HG02798 (cell line): Measurements from ENCODE around the gene GATAD2A.
A peak's percentile ranks its signal among the peaks of the same experiment; 100 is the strongest.
"Not testable (repeated sequence)": the region's sequence is repeated elsewhere in the genome, so short reads cannot be mapped to it uniquely, and the experiment has no call there.

ENCODE experiments used
- ATAC-seq: cut with Tn5 transposase; IDR thresholded peaks from one replicate; pipeline ENCODE4 v1.9.1; 2021; ENCODE audit warnings: mild to moderate bottlenecking; ENCODE audit not compliant: unreplicated experiment, poor library complexity

GATAD2A gene

DNA sequence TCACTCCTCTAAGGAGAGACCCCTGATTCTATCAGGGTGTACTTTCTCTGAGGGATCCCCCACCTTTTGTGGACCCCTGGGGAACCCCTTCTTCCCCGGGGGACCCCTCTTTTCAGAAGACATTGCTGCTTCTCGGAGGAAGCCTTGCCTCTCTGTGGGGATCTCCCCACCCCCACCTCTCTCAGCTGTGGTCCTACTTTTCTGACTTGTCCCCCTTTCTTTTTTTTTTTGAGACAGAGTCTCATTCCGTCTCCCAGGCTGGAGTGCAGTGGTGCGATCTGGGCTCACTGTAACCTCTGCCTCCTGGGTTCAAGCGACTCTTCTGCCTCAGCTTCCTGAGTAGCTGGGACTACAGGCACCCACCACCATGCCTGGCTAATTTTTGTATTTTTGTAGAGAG lies 18.4 kb upstream of the GATAD2A start:
- no peak for ATAC-seq

DNA sequence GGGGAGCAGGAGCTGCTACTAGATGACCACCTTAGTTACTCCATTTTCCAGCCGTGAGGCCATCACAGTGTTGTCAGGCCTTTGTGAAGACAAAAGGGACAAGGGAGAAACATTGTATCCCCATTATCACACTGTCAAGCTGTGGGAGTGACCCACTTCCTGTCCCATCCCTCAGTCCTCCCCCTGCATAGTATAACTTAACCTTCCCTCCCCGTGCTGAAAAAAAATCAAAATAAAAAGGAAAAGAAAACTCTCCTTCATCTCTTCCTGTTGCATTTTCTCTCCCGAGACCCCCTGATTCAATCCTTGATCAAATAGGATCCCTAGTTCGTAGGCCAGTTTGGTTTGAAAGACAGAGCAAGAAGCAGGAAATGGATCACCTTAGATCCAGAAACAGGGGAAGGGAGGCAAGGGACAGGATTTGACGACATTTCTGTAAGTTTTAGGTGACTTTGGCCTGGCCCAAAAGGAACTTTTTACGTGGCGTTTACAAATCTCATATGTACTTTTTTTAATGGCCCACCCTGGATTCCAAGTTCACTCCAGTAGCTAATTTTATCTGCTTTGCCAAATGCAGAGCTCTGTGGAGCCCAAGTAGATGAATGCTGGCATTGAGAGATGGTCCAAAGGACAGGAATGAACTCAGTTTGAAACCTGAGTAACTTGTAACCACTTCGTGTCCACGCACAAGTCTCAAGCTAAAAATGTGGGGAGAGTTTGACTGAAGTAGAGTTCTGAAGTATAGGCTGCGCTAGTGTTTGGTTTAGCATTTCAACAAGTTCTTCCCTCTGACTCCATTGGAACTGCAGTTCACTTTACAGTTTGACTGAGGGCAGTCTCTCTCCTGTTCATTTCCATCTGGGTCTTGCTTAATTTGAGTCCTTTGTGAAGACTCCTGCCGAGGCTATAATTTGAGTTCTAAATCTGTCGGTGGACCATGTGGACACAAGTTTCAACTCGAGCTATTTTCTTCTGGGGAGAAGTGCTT lies 16.6 kb upstream of the GATAD2A start:
- no peak for ATAC-seq

DNA sequence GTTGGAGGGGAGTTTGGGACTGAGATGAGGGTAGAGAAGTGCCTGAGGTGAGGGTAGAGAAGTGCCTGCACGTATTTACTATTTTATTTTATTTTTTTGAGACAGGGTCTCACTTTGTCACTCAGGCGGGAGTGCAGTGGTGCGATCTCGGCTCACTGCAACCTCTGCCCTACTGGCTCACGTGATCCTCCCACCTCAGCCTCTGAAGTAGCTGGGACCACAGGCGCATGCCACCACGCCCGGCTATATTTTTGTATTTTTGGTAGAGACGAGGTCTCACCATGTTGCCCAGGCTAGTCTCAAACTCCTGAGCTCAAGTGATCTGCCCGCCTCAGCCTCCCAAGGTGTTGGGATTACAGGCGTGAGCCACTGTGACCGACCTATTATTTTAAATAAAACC lies 15.8 kb upstream of the GATAD2A start:
- ATAC-seq, result not testable (repeated sequence)

DNA sequence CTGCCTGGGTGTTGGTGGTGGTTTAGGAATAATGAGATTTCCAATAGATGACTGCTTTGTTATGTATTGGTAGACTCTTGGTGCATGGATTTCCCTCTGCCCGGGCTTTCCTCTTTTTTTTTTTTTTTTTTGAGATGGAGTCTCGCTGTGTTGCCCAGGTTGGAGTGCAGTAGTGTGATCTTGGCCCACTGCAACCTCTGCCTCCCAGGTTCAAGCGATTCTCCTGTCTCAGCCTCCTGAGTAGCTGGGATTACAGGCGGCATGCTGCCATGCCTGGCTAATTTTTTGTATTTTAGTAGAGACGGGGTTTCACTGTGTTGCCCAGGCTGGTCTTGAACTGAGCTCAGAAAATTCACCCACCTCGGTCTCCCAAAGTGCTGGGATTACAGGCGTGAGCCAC lies 11.1 kb upstream of the GATAD2A start:
- ATAC-seq, result not testable (repeated sequence)

DNA sequence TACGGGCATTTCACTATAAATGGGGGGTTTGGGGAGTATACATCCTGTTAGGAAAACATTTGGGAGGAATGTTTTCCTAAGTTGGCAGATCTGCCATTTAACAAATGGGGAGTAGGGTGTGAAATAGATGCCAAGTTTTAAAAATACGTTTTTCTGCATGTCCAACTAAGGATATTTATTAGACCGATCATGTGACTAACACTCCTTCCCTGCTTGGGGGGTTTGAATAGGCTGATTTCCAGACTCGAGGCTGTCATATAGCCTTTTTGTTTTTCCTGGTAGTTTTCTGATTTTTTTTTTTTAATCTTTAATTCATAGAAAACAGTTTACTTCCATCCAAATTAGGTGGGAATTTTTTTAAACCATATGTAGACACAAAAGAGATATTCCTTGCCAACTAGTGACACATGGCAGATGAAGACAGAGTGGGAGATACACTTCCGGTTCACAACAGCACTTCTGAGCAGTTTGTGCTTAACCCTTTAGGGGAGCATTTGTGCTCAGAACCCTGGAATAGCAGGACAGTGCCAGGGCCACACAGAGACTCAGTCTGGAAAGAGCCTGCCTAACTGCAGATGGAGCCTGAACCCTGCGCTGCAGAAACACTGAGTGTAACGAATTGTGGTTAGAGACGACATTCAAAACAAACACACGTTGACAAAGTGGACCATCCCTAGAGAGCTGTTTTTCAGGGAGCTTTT lies 5.6 kb upstream of the GATAD2A start:
- no peak for ATAC-seq

DNA sequence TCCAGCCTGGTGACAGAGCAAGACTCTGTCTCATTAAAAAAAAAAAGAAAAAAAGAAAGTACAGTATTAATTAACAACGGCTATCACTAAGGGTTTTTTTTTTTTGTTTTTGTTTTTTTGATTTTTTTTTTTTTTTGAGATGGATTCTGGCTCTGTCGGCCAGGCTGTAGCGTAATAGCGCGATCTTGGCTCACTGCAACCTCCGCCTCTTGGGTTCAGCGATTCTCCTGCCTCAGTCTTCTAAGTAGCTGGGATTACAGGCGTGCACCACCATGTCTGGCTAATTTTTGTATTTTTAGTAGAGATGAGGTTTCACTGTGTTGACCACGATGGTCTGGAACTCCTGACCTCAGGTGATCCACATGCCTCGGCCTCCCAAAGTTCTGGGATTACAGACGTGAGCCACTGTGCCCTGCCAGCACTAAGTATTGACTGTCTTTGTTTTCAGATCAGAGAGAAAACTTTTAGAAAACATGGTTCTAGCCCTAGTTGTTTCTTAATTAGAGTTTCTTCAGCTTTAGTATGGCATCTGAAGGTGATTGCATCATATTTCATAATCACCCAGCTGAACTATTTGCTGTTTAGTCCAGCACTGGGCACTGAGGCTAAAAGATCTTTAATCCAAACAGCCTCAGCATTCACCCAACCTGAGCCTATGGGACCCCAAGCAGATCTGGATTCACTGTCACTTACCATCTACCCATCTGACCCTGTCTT lies 2.7 kb upstream of the GATAD2A start:
- no peak for ATAC-seq

DNA sequence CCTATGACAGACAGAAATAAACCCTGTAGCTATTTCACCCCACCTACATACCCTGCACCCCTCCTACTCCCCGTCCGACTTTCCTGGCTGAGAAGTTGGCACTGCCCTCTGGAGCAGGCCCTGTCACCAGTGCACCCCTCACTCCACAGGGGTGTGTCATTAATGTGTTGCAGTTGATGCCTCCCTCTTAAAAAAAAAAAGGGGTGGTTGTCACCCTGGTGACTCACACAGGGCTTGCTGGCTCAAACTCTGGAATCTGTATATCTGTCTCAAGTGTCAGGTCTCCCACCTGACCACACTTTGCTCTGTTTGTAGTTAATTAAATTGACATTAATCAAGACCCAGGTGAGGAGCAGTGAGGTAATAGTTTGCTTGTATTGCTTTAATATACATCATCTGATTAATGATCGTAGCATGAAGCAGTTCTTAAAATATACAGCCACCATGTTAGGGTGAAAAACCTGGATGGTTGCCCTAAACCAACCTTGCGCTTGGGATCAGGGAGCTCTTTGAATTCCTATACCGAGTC lies 2.0 kb upstream of the GATAD2A start:
- no peak for ATAC-seq

DNA sequence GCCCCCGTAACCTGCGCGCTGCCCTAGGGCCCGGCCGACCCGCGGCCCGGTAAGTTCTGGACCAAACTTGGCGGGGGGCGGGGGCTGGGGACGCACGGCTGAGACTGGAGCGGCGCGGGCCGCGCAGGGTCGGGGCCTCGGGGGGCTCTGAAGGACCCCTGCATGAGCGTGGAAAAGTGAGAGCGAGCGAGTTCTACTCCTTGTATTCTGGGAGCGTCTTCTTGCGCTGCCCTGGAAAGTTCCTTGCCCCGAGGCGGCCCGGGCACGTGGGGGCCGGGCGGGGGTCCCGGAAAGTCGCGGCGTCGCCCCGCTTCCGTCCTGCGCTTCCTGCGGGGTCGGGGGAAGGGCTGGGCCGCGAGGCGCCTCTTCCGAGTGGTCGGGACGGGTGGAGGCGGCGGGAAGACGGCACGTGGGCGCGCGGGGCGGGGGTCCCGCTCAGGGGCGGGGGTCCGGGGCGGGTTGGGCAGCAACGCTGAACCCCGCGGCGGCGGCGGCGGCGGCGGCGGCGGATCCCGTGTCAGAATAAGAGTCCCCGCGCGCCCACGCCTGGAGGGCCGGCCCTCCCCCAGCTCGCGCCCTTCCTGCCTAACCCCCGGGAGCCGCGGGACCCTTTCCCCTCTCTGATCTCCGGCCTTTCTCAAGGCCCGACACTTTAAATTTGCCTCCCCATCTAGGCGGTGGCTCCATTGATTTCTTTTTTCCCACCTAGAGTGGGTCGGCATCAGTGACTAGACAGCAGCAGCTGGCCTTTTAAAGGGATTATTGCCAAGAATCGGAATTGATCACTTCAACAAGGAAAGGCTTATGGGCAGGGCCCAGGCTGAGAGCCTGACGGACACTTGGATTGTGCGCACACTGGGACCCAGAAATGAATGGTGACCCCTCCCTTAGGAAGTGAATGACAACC lies 749 bp downstream of the GATAD2A start:
- ATAC-seq, result peak; percentile 32

DNA sequence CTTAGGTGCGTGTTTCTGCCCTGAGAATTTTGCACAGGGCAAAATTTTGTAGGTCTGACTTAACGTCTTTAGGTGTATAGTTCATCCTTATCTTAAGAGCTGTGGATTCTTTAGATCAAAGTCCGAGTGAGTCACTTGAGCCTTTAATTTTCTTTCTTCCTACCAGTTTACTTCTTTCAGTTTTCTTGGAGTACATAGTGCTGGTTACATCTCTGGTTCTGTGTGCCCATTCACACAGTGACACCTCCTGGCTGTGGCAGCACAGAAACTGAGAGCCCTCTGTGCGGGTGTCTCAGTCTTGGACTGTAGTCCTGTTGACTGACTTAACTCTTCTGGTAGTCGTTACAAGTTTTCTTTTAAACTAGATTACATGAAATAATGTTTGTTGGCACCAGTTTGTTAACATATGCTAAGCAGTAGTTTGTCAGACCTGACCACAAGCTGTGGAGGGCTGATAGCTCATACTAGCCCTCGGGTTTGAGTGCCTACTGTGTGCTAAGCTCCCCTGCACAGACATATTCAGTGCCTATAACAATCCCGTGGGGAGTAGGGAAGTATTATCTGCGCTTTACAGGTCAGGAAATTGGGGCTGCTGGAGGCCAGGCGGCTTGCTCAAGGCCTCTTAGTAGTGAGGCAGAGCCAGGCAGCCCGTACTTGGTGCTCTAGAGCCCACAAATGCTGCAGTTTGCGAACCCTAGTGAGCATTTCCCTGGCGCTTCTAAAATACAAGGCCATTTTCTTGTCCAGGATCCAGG lies 1.6 kb downstream of the GATAD2A start:
- peak; percentile 23 for ATAC-seq

DNA sequence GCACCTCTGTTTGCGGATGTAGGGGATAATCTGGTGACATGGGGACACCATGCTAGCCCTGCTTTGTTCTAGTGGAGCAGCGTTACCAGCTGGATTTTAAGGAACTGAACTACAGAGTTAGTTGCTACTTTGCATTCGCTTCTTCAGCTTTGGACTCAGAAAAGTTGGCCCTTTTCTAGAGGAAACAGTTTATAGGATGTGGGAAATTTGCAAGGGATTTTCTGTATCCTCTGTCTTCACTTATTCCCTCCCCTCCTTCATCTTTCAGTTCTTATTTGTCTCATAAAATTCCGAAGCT lies 2.1 kb downstream of the GATAD2A start:
- no peak for ATAC-seq

DNA sequence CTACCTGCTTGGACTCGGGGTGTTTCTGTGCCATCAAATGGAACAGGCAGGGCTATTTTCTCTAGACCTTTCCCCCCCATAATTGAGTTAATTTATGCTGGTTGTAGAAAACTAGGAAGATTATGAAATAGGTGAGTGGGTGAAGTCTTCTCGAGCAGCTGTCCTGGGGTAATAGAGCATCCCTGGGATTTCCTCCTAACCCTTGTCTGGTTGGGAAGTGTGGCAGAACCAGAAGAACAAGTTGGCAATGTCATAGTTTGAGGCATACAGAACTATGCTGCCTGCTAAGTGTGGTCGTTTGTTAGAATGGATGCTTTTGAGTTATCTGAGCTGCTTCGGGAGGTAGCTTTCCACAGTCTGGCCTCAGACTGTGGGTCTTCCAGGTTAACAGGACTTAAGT lies 3.7 kb downstream of the GATAD2A start:
- ATAC-seq, result no peak

DNA sequence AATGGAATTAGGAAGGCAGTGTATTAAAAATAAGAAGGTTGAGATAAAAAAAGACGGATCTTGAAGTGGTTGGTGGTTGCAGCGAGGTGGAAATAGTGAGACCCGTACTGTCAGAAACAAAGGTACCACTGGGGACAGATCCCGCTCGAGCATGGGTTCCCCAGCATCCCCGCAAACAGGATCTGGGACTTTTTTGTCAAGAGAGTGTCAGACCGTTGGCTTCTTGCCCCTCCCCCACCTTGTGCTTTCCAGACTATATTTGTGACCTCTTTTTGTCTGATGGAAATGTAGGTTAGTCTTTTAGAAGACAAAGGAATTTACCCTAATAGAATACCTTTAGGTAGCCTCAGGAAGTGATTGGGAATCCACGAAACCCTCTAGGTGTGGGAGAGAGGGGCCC lies 4.2 kb downstream of the GATAD2A start:
- no peak for ATAC-seq

DNA sequence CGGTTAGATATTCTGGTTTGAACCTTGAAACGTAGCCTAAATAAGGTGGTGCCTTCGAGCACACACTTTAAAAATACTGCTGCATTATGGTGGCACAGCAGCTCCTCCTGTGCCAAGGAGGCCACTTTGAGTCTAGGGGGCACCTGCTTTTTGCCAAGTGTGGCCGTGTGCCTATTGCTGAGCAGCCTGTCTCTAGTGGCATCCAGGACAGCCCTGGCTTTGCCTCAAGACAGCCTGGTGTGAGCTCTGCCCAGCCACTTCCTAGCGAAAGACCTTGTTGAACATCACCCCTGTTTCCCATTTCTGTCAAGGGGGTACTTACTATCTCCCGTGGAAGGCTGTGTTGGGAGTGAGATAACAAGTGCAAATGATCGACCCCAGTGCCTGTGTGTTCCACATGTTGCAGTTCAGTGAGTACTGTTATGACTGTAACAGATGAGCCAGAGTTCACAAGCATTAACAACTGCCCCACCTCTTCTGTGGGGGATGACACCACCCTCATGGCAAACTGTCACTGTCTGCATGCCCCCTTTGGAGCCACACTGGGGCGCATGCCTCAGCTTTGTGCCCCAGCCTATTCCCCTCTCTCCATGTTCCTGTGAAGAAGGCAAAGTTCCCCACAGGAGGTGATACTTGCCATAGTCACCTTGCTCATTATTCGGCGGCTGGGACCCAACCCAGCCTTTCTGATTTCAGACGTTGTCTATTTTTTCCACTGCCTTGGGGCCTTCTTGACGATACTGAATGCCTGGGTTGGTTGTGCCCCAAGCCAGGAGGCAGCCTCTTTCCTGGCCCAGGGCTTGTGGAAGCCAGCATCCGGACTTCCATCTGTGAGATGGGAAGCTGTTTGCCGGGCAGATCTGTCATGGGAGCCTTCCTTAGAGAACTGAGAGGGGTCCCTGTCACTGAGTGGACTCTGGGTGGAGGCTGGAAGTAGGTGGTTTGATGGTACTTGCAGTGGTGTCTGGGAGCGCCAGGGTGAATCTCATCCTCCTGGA lies 5.4 kb downstream of the GATAD2A start:
- no peak for ATAC-seq

DNA sequence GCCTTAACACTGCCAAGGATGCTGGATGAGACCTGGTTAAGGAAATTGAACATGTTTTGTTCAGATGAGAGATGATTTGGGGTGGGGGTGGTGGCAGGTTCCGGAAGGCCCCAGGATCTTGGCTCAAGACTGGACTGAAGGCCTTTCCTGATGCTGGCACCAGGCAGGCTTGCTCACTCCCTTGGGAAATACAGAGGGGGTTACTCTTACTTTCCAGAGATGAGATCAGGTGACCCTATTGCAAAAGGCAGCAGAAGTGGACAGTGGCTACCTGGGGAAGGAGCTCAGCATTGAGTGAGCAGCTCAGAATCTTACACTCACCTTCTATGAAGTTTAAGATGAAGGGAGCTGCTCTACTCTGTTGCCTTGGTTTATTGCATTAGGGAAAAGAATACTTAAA lies 10.8 kb downstream of the GATAD2A start:
- no peak for ATAC-seq

DNA sequence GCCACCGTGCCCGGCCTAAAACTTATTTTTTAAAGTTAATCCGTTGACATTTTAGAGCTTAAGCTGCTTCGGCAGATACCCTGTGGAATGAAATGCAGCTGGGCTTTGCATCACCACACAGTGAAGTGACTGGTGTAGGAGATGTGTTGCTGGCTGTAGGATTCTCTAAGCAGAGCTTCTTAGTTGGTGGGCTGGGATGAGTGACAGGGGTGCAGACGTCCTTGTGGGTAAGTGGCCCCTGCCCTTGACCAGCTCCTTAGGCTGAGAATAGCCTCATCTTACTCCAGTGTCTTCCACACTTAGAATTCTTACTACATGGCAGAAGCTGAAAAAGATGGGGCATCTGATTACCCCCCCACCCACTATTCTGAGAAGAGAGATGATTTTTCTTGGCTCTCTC lies 11.6 kb downstream of the GATAD2A start:
- ATAC-seq, result no peak

DNA sequence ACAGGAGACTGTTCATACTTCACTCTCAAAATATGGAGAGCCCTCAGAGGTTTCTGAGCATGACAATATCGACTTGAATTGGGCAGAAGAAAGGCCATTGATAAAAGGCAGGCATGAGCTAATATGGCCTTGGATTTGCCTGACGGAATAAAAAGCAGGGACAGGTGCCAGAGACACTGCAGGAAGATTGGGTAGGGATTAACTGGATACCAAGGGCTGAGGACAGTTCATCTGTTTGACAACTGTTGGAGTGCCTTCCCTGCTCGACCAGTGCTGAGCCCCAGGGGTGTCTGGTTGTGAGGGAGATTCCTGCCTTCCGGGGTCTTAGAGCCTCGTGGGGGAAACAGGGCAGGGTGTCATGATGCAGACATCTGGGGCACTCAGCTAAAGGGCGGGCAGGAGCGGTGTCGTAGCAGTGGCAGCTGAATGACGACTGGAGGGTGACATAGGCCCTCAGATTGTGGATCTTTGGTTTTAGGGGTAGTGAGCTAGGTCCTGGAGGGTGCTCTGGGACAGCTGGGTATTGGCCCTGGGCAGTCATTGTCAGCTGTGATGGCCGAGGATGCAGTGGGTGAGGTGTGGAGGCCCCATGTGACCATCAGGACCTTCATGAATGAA lies 12.3 kb downstream of the GATAD2A start:
- ATAC-seq, result no peak

DNA sequence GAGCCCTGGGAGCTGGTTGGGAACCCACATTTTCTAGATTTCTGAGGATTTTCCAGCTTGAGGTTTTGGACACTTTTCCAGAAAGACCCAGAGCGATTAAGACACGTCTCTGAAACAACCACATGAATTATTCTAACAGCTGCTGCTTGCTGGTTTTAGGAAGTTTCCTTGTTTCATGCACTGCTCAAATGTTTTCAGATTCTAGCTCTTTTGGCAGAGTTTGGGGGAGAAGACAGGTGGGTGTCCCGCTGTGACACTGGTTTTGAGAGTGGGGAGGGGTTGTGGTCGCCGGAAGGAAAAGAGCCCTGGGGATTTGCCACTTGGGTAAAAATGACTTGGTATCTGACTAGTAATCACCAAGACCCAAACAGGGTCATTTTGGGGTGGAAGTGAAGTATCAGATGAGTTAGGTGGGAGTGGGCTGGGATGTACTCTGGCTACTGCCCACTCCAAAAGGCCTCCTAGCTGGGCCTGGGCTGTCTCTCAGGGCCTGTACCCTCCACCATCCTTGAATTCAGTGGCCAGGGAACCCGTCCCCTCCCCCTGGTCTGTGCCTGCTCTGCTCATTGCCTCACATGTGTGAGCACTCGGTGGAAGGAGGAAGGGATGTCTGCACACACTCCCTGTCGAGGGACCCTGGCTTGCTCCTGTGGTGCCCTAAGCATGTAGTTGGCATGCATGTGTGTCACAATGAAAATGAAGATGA lies 13.2 kb downstream of the GATAD2A start:
- no peak for ATAC-seq
